GM21717 (cell line): ENCODE data around the gene SRM.
"Not testable (repeated sequence)": the region's sequence is repeated elsewhere in the genome, so short reads cannot be mapped to it uniquely, and the experiment has no call there.

Experiments used
- ATAC-seq: cut with Tn5 transposase; IDR thresholded peaks from one replicate; pipeline ENCODE4 v1.9.1; 2021; ENCODE audit warnings: mild to moderate bottlenecking, moderate library complexity; ENCODE audit not compliant: unreplicated experiment

SRM gene

DNA sequence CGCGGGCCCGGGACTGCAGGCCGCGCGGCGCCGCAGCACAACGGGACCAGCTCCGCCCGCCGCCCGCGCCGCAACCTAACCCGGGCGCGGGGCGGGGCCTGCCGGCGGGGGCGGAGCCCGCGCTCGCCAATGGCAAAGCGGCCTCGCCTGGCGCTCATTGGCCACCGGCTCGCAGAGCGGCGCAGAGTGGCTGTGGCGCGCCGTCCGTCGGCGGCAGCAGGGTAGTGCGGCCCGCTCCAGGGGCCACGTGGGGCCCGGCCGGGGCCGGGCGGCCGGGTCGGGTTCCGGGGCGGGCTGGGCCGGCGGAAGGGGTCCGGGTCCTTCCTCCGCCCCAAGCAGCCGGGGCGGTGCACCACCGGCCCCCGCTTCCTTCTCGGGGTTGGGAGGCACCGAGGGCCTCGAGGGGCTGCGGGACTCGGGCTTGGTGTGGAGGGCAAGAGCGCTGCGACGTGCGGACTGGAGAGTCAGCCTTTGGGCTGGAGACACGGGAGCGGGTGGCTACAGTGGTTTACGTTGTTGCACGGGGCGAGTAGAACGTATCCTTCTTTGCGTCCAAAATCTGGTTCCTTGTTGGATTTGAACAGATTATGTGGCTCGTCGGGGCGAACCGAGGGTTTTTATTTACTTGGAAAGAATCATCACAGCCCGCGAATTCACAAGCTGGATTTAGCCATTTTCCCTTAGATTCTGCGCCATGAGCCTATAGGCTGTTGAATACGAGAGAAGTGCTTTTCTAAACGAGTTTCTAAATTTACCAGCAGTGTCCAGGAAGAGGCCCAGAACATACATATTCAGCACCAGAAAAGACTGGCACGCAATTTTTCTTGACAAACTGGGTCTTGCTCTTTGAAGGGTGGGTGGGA lies at the start of gene SRM:
Gene SRM (minus strand): TSS at position 51 of the 863 bp plus-strand sequence. CDS start 75 bp downstream, outside the sequence.
- ATAC-seq, result peak; percentile 82

DNA sequence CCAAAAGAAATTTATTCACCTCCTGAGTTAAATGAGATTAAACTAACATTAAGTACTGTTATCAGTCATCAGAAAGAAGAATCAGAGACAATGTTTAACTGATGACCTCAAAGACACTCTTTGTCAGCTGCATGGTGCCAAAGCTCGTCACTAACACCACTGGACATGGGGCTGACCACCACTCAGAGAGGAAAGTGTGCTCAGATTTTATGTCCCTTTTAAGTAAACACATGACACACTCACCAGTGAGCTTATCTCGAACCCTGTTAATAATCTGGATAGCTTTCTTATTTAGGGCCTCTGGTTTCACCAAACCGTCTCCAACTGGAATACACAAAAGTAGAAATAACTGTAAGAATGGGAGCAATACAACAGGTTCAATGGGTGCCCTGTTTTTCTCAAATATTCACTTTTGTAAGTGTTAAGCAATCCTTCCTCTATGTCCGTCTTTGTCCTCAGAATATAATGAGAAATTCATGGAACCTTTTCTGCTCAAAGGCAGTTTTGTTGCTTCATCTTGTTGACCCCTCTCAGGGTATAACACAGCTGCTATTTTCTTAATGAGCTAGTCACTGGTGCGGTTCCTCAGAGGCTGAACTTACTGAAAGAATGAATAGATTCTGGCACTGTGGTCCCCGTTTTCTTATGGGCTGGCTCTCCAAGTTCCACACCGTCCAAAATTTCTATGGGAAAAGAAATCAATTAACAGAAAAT lies 49.4 kb upstream of the SRM start:
- no peak for ATAC-seq

DNA sequence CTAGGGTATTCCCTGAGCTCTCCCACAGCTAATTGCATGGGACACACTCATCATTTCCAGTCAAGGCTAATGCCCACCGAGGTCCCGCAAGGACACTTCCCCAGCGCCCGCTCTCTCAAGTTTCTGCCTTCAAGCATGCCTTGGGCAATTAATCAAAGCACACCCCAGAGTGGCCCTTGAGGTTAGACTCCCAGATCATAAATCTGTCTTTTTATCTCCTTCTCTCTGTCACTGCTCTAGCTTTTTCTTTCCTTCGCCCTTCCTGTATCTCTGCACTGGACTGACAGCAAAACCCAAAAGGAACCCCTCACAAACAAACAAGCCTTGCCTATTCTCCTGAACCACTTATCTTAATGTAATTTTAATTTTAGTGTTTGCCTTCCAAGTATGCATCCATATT lies 47.8 kb upstream of the SRM start:
- ATAC-seq, result no peak

DNA sequence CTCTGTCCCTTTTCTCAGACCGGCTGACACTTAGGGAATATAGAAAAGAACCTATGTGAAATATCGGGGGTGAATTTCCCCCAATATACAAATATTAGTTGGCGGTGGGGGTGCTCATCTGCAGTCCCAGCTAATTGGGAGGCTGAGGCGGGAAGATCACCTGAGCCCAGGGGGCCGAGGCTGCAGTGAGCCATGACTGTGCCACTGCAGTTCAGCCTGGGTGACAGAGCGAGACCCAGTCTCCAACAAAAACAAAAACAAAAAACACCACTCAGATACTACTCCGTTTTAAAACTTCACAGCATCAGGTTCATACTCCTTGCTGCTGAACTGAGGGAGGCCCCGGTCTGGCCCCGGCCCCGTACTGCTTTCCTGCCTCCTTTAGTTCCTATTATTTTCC lies 45.8 kb upstream of the SRM start:
- ATAC-seq, result no peak

DNA sequence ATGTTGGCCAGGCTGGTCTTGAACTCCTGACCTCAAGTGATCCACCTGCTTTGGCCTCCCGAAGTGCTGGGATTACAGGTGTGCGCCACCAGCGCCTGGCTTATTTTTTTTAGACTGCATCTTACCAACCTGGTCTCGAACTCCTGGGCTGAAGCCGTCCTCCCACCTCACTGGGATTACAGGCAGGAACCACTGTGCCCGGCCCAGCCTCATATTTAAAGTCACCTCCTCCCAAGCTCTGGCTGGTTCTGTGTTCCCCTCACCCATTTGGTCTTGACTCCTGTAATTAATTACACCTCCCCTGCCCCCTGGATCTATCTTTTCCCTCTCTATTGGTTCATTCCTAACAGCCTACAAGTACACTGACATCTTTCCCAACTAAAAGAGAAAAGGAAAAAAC lies 41.5 kb upstream of the SRM start:
- ATAC-seq, result no peak

DNA sequence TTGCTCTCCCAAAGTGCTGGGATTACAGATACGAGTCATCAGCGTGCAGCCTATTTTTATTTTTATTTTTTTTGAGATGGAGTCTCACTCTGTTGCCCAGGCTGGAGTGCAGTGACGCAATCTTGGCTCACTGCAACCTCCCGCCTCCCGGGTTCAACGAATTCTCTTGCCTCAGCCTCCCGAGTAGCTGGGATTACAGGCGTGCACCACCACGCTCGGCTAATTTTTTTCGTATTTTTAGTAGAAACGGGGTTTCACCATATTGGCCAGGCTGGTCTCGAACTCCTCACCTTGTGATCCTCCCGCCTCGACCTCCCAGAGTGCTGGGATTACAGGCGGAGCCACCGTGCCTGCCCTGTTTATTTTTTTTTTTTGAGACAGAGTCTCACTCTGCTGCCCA lies 41.0 kb upstream of the SRM start:
- not testable (repeated sequence) for ATAC-seq

DNA sequence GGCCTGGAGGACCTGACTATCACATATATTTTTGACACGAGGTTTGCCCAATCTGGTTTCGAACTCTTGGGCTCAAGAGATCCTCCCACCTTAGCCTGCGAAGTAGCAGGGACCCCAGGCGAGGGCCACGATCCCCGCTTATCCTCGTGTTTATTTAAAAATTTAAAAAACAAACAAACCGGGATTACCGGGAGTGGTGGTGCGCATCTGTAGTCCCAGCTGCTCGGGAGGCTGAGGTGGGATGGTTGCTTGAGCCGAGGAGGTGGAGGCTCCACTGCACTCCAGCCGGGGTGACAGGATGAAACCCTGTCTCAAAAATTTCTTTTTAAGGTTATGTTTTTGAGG lies 40.3 kb upstream of the SRM start:
- ATAC-seq, result no peak

DNA sequence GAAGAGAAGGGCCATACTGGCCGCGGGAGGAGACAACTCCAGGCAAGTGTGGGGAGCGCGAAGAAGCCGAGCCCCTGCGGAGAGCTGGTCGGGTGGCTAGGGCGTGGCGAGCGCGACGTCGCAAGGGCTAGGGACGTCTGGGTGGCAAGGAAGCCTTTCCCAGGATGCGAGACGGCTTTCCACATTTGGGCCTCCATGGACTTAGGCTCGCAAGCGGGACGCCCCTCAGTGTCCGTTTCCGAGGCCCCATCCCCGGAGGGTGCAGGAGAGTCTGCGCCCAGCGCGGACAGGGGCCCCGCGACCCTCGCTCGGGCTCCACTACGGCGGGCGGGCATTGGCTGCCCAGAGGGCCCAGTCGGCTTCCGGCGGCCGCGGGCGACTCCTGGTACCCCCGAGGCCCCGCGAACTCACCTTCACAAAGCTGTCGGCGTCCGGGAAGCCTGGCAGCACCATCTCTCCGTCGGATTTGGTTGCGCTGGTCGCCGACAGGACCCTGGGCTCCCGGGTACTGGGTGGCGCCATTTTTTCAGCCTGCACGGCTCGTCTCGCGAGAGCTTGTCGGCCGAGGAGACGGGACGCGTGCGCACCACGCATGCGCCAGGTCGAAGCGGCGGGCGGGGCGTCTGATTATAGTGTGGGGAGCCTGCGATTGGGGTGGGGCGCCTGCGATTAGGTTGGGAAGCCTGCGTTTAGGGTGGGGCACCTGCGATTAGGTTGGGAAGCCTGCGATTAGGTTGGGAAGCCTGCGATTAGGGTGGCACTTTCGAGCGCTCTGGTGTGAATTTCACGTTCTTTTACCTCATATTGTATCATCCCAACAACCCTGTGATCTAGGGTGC lies 39.7 kb upstream of the SRM start, which contains the start of gene EXOSC10:
Gene EXOSC10 (minus strand): TSS at position 560 of the 839 bp plus-strand sequence. CDS start 38 bp downstream, at position 522.
- ATAC-seq, result peak; percentile 83

DNA sequence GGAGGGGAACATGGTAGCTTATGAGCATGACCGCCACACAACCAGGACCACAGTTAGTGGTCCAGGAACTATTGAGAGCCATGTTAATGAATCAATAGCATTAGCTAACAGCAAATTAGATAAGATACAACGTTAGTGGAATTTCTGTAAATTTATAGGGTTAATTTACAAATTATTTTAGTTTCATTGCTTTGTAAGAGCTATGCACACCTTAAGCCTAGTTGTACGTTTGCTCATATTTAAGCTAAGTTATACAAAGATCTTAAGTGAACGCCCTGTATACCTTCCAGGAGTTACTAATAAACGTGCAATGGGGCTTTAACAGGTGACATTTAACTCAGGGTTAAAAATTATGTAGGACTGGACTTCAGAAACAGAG lies 39.1 kb upstream of the SRM start:
- peak; percentile 3 for ATAC-seq

DNA sequence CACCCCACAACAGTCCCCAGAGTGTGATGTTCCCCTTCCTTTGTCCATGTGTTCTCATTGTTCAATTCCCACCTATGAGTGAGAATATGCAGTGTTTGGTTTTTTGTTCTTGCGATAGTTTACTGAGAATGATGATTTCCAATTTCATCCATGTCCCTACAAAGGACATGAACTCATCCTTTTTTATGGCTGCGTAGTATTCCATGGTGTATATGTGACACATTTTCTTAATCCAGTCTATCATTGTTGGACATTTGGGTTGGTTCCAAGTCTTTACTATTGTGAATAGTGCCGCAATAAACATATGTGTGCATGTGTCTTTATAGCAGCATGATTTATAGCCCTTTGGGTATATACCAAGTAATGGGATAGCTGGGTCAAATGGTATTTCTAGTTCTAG lies 24.0 kb upstream of the SRM start:
- ATAC-seq, result not testable (repeated sequence)

DNA sequence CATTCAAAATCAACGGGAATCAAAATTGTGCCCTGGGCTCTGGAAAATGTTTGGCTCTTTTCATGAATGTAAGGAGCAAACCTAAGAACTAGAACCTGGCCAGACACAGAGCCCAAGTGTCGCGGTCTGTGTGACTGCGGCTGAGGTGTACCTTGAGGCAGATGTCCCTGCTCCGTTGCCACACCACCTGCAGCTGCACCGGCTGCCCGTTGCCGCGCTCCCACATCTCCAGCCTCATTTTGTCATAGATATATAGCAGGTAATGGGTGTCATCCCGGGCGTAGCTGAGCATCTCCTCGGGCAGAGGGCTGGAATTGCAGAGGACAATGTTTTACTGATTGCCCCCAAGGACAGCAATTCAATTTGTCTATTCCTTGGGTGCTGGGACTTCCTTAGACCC lies 21.1 kb upstream of the SRM start:
- ATAC-seq, result no peak

DNA sequence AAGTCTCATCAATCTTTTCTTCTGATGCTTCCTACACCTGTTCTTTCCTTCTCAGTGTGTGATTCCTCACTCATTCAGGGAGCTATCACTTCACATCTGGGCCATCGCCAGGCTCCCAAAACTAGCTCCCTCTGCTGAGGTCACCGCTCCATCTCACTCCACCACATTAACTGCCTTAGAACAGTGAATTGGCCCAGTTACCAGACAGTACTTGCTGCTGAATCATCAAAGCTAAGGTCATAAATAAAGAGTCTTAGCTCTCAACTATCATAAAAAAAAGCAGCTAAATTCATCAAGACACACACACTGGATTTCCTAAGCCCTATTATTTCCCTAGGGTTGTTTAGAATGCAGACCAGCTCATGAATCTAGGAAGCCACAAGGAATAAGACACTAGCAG lies 18.8 kb upstream of the SRM start:
- ATAC-seq, result no peak

DNA sequence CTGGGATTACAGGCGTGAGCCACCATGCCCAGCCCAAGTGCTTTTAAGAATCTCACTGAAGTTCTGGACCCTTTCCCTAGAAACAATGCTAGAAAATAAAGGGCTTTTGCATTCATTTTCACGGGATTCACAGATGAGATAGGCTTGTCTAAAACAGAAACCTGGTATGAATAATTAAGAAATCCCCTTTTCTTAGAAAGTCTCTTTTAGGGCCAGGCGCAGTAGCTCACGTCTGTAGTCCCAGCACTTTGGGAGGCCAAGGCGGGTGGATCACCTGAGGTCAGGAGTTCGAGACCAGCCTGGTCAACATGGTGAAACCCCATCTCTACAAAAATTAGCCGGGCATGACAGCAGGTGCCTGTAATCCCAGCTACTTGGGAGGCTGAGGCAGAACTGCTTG lies 13.6 kb upstream of the SRM start:
- not testable (repeated sequence) for ATAC-seq

DNA sequence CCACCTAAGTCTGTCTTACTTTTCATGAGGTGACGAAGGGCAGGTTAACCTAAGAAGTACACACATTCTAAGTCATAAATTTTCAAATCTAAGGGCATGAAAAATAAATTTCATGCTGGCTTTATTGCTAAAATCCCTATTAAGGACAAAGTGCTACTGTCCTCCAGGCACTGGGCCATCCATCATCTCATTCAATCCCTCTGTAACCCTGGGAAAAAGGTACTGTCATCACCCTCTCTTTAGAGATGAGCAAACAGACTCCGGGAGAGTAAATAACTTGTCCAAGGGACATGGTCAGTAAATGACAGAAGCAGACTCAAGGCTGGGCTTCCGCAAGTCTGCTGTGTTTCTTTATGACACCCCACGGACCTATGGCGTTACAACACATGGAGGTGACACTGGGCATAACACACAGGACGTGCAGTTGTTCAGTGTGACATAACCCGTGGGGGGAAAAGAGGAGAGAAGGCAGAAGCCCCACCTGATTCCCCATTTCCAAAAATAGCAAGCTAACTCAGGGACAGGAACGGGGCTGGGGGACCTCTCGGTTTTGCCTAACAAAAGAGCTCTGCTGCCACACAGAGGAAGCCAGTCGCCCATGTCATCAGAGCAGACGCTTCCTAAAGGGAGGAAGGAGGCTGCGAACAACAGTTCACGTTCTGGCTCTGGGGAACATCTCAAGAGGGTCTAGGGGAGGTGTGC lies 12.5 kb upstream of the SRM start:
- no peak for ATAC-seq

DNA sequence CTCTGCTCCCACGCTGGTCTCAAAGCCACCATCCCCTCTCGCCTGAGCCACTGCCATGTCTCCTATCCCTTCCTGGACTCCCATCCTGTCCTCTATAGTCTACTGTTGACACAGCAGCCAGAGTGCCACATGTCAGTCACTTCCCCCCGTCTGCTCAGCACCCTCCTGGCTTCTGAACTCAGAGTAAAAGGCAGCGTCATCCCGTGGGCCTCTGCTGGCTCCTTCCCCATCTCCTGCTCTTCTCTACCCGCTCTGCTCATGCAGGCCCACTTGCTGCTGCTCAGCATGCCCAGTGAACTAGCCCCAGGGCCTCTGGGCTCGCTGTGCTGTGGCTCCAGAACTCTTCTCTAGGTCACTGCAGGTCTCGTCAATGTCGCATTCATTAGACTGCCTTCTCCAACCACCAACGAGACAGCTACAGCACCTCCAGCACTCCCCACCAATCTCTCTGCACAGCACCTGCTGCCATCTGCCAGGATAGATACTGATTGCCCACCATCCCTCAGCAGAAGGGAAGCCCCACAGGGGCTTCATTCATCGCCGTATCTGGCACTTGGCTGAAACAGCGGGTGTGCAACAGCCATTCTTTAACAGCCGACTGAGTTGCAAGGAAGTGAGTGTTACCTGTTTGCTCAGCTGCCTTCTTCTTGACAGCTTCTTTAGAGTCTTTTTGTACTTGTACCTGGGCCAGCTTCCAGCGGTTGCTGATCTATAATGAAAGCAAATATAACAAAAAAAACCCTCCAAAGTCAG lies 11.8 kb upstream of the SRM start:
- ATAC-seq, result no peak

DNA sequence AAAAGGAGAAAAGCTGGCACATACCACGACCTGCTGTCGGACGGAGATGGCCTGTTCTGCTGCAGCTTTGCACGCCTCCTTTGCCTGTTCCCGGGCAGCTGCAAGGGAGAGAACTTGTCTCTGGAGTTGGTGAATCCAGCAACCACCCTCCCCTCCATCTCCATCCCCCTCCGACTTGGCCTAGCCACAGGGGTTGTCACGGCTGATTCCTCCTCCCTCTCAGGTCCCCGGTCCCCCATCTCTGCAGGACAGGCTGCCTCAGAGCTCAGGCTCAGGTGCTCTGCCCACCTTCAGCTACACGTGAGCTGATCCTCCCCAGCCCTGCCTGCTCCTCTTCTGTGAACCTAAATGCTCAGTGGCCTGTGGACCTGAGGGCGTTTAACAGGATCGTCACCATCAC lies 11.1 kb upstream of the SRM start:
- no peak for ATAC-seq

DNA sequence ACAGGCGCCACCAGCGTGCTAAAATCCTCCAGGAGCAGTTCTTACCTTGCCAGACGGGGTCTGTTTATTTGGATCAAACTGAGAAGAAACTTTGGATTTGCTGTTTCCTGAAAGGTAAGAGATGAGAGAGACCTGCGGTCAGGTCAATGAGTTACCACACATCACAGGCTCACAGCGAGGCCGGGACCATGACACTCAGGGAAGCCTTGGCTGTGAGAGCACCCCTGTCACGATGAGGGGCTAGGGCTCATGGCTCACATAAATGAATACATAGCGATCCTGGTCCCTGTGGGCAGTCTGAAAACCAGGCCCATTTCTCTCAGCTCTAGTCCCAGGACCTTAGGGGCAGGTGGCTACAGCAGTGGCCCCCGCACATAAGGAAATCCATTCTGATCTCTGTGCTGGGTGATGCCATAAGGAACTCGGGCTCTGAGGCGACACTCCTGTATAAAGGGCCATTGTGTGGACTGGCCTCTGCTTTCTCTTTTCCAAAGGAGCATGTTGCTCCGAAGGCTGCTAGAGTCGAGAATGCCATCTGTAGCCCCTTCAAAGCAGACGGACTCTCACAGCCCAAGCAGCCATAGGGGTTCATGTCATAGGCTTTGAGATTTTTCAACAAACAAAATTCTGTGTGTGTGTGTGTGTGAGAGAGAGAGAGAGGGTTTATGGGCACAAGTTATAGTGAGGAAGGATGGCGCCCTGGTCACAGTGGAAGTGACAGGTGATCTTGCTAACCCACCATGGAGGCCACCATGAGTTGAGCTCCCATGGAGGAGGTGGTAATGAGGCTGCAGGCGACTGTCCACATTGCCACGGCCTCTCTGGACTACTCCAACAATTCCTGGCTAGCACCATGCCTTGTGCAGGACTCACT lies 9.0 kb upstream of the SRM start:
- ATAC-seq, result no peak

DNA sequence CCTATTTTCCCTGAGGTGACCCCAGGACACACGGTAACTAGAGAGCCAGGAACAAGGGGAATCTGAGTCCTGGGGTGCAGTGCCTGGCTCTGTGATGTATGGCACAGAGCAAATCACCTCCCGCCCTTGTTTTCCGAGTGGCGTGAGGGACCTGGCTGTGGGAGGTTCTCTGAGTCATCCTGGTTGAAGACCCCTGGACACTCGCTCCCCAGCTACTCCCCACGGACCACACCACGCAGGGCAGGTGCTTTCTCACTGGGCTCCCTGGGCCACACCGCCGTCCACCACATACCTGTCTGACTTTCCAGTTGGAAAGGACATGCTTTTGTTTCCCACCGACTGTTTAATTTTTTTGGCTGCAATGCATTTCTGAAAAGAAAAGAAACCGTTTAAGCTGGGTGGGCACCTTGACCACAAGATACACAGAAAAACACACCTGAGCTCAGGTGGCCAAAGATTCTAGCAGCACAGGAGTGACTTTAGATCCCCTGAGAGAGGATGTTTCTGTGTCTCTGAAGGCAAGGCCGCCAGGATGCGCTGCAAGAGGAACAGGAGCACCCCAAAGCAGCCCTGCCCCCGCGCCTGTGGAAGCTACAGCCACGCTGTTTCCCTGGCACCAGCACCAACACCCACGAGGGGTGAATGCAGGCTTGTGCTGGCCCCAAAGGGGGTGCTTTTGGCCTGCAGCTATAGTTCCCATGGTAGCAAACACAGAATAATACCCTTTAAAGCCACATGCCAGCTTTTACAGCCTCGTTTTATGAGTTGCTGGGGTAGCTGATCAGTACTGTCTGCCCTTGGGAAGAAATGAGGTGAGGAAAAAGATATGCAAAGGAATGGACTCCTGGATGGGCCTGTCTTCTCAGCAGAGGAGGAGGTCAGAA lies 8.1 kb upstream of the SRM start:
- ATAC-seq, result no peak
